SU-DHL-6 (cell line): ENCODE data around the gene PTPRG.

ENCODE experiments used
- H2AFZ ChIP-seq: fragments of 200-600 bp; sonication (generic); 2 replicates; pipeline ENCODE4 v1.6.1; 2014; ENCODE audit warnings: low read depth, mild to moderate bottlenecking, moderate library complexity, mixed read lengths, antibody characterized with exemption, low read length; ENCODE audit not compliant: severe bottlenecking
- H3F3A ChIP-seq: fragments of 200-600 bp; shearing (Covaris generic); 2 replicates; pipeline ENCODE4 v1.6.0; 2016; ENCODE audit warnings: antibody characterized with exemption, mild to moderate bottlenecking; ENCODE audit not compliant: insufficient read depth
- H3K27ac ChIP-seq: fragments of 200-600 bp; sonication (generic); 2 replicates; pipeline ENCODE4 v1.5.1; 2016; ENCODE audit warnings: low read depth, mild to moderate bottlenecking, low read length, moderate library complexity, mixed read lengths
- H3K27me3 ChIP-seq: fragments of 200-600 bp; sonication (generic), shearing (Covaris generic); 2 replicates; pipeline ENCODE4 v1.6.0; 2014; ENCODE audit warnings: mild to moderate bottlenecking, low read length
- H3K36me3 ChIP-seq: fragments of 200-600 bp; sonication (generic); 2 replicates; pipeline ENCODE4 v1.6.1; 2014; ENCODE audit warnings: mild to moderate bottlenecking, low read length, mixed read lengths
- H3K4me2 ChIP-seq: fragments of 300-600, 200-600 bp; shearing (Covaris generic), sonication (generic); 2 replicates; pipeline ENCODE4 v1.6.0; 2014; ENCODE audit warnings: low read length, low read depth, mild to moderate bottlenecking; ENCODE audit not compliant: poor library complexity, severe bottlenecking
- H3K4me3 ChIP-seq: fragments of 200-600 bp; sonication (generic); 2 replicates; pipeline ENCODE4 v1.5.1; 2014; ENCODE audit warnings: antibody characterized with exemption, low read length, mild to moderate bottlenecking, mixed read lengths; ENCODE audit not compliant: insufficient read depth, poor library complexity, severe bottlenecking
- H3K79me2 ChIP-seq: fragments of 200-600 bp; sonication (generic); 2 replicates; pipeline ENCODE4 v1.6.1; 2014; ENCODE audit warnings: mild to moderate bottlenecking, low read length, moderate library complexity; ENCODE audit not compliant: insufficient read depth
- H3K9ac ChIP-seq: fragments of 200-600 bp; sonication (generic); 2 replicates; pipeline ENCODE4 v1.7.0; 2014; ENCODE audit warnings: mild to moderate bottlenecking, low read length
- H3K9me2 ChIP-seq: fragments of 200-600 bp; sonication (generic); replicated peaks from 2 replicates; pipeline ENCODE4 v1.6.1; 2014; ENCODE audit warnings: low read length; ENCODE audit not compliant: insufficient read depth
- H3K9me3 ChIP-seq: fragments of 200-600 bp; sonication (generic); 2 replicates; pipeline ENCODE4 v1.6.1; 2014; ENCODE audit warnings: low read length, mixed read lengths; ENCODE audit not compliant: insufficient read depth
- H4K20me1 ChIP-seq: fragments of 200-600 bp; sonication (generic); 2 replicates; pipeline ENCODE4 v1.6.1; 2014; ENCODE audit warnings: low read depth, mild to moderate bottlenecking, antibody characterized with exemption, low read length, moderate library complexity, mixed read lengths
- EZH2phosphoT487 ChIP-seq: fragments of 200-600 bp; sonication (generic), shearing (Covaris generic); conservative IDR thresholded peaks from 2 replicates; pipeline ENCODE4 v1.6.1; 2018; ENCODE audit warnings: mild to moderate bottlenecking, antibody characterized with exemption, low read length, moderate library complexity, mixed read lengths
- TF ChIP-seq, protein P1 (sequence below): fragments of 200-600 bp; sonication (generic); IDR thresholded peaks from one replicate; pipeline ENCODE4 v1.5.1; 2017; ENCODE audit warnings: antibody characterized with exemption, mild to moderate bottlenecking, low read length, moderate library complexity; ENCODE audit not compliant: insufficient read depth, poor library complexity, severe bottlenecking

The PTPRG gene

DNA sequence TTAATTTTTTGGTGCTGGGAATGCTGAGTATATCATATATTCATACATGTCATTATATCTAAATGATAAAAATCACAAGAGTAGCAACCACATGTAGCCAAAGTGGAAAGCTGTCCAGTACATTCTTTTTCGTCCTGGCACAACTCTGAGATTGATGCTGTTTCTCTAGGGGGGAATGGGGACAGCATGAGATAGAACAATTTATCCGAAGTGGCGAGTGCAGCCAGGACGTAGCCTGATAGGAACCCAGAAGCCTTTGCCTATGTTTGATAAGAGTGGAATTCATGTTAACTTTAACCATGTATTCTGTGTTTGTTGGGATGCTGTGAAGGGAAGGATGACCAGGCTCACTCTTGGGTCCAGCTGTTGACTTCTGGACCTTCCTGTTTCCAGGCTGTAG, 20.9 kb downstream of the PTPRG start:
- no peaks in the 10 kb centered on the region for H3K79me2 ChIP-seq
- no peaks in the 10 kb centered on the region for H3K9me3 ChIP-seq

DNA sequence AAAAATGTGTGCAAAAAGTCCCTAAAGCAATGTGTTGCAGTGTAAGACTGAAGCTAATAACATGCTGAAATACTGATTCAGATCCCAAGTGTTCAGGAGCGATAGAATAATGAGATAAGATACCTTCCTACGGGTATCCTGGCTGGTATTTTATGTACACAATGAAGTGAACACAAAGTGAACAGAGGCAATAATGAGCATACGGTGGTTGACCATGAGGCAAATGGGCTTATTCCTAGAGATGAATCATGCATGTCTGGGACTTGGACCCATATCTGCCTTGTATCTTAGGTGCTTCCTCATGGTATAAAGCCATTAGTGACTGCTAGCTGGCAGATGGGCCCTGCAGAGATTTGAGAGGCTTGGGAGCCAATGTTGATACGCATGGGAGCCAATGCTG, 21.5 kb downstream of the PTPRG start:
- H3K36me3 ChIP-seq: no peaks in the 10 kb centered on the region
- TF ChIP-seq, protein P1, sequence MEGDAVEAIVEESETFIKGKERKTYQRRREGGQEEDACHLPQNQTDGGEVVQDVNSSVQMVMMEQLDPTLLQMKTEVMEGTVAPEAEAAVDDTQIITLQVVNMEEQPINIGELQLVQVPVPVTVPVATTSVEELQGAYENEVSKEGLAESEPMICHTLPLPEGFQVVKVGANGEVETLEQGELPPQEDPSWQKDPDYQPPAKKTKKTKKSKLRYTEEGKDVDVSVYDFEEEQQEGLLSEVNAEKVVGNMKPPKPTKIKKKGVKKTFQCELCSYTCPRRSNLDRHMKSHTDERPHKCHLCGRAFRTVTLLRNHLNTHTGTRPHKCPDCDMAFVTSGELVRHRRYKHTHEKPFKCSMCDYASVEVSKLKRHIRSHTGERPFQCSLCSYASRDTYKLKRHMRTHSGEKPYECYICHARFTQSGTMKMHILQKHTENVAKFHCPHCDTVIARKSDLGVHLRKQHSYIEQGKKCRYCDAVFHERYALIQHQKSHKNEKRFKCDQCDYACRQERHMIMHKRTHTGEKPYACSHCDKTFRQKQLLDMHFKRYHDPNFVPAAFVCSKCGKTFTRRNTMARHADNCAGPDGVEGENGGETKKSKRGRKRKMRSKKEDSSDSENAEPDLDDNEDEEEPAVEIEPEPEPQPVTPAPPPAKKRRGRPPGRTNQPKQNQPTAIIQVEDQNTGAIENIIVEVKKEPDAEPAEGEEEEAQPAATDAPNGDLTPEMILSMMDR: no peak
- TF ChIP-seq EZH2phosphoT487: no peak
- no peak overlapping the region for H3K4me2 ChIP-seq
- no peak overlapping the region for H3K27ac ChIP-seq
- H4K20me1 ChIP-seq: no peaks in the 10 kb centered on the region
- no peaks in the 10 kb centered on the region for H3K79me2 ChIP-seq
- H3F3A ChIP-seq: no peaks in the 10 kb centered on the region
- no peak overlapping the region for H2AFZ ChIP-seq
- no peaks in the 10 kb centered on the region for H3K9me3 ChIP-seq
- no peak overlapping the region for H3K4me3 ChIP-seq
- H3K27me3 ChIP-seq: no peaks in the 10 kb centered on the region
- H3K9me2 ChIP-seq: no peaks in the 10 kb centered on the region
- H3K9ac ChIP-seq: no peak overlapping the region

More for the DNA sequence above, 20.9 kb downstream of the PTPRG start:
- no peak overlapping the region for H2AFZ ChIP-seq
- no peaks in the 10 kb centered on the region for H3F3A ChIP-seq
- no peak for TF ChIP-seq EZH2phosphoT487
- TF ChIP-seq, protein P1: no peak
- H4K20me1 ChIP-seq: no peaks in the 10 kb centered on the region
- H3K9me2 ChIP-seq: no peaks in the 10 kb centered on the region
- H3K4me3 ChIP-seq: no peak overlapping the region
- H3K4me2 ChIP-seq: no peak overlapping the region
- no peaks in the 10 kb centered on the region for H3K27me3 ChIP-seq
- no peak overlapping the region for H3K9ac ChIP-seq
- no peak overlapping the region for H3K27ac ChIP-seq
- no peaks in the 10 kb centered on the region for H3K36me3 ChIP-seq

GRCh38 chr3:61583890-61584875, 22.8 kb downstream of the PTPRG start:
- Histone ChIP-seq H3K9me2 (no peaks in the 10 kb centered on the region), H4K20me1 (no peaks in the 10 kb centered on the region), H3F3A (no peaks in the 10 kb centered on the region), H3K4me2 (no peak overlapping the region), H2AFZ (no peak overlapping the region), H3K4me3 (no peak overlapping the region), H3K9ac (no peak overlapping the region), H3K36me3 (no peaks in the 10 kb centered on the region), H3K79me2 (no peaks in the 10 kb centered on the region), H3K27ac (no peak overlapping the region), H3K27me3 (no peaks in the 10 kb centered on the region), H3K9me3 (no peaks in the 10 kb centered on the region)
- TF ChIP-seq, protein P1: no peak
- TF ChIP-seq EZH2phosphoT487: no peak
